ENCODE data around the gene KAT6B.
A peak's percentile ranks its signal among the peaks of the same experiment; 100 is the strongest.

Gene KAT6B

DNA sequence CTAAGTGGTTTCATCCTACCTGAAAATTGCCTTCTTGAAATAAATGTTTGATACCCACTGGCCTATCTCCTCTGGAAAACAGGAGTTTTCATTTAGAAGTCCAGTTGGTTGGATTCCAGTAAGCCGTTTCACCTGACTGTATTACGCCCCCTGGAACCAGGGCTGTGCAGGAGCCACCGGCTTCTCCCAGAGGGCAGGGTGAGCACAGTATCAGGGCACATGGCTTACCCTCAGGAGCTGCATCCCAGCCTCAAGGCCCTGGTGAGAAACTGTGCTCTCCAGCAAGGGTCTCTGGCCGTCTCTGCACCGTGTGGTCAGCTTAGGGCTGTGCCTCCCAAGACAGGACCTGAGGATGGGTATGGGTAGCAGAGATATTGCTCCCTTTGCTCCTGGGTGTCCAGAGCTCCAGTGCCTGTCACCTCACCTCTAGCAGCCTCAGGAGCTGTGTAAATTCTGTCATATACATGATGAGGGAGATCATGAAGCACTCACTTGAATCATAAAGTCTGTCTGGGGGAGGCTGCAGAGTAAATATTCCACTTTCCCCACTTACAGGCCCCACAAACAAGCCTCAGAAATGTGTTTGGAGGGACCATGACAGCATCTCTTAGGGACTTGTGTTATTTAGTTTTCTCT lies 175.4 kb downstream of the KAT6B start:
- intact Hi-C loops (cut with micrococcal nuclease): no loop called here
- H3K27ac Mint-ChIP-seq: no peak overlapping the region

DNA sequence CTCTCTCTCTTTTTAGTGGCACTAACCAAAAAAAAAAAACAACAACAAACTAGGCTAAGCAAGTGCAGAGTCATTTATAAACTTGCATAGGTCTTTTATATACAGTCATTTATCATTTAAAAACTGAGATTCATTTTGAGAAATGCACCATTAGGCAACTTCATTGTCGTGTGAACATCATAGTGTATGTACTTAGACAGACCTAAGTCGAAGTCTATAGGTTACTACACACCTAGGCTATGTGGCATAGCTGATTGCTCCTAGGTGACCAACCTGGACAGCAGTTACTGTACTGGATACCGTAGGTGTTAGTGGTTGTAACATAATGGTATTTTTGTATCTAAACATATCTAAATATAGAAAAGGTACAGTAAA lies 175.9 kb downstream of the KAT6B start:
- H3K4me3 Mint-ChIP-seq: no peak overlapping the region
- H3K36me3 Mint-ChIP-seq (ENCODE audit: low read depth): peaks cover 16% of the 10 kb centered on the region
- no peaks in the 10 kb centered on the region for H3K27me3 Mint-ChIP-seq
- no peak overlapping the region for H3K27ac Mint-ChIP-seq
- intact Hi-C loops (cut with micrococcal nuclease): no loop called here
- H3K9me3 Mint-ChIP-seq: no peaks in the 10 kb centered on the region
- peaks cover 5% of the 10 kb centered on the region for H3K4me1 Mint-ChIP-seq (ENCODE audit: low read depth)

More for the DNA sequence above, 175.4 kb downstream of the KAT6B start:
- Mint-ChIP-seq H3K27me3 (no peaks in the 10 kb centered on the region), H3K4me3 (no peak overlapping the region), H3K4me1 (ENCODE audit: low read depth) (peaks cover under 1% of the 10 kb centered on the region), H3K9me3 (no peaks in the 10 kb centered on the region), H3K36me3 (ENCODE audit: low read depth) (peaks cover 11% of the 10 kb centered on the region)

DNA sequence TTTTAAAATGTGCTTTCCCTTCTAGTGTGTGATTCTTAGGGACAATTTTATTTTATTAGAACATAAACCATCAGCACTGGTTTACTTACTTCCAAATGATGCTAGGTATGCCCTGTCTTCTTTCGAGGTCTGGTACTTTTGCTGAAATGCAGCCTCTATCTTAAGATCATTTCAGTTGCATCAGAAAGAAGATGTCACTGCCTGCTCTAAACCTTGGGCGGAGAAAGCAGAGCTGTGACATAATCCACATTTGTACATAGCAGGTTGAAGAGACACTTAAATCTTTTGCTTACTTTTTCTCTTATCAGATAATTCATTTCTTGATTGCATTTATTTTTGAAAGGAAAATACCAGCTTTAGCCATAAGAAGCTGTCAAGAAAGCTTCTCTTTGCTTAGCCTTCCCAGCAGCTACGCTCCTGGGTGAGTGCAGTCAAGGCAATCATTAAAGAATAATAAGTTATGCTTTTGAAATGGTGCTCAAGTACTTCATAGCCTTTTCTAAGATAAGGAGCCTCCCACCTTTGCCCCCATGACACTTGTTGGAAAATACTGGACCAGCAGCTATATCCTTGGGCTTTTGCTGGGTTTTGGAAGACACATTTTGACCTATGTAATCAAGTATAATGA lies 176.7 kb downstream of the KAT6B start:
- Mint-ChIP-seq H3K36me3 (ENCODE audit: low read depth) (peaks cover 16% of the 10 kb centered on the region), H3K27ac (no peak overlapping the region), H3K27me3 (no peaks in the 10 kb centered on the region), H3K4me3 (no peak overlapping the region), H3K4me1 (ENCODE audit: low read depth) (peaks cover 13% of the 10 kb centered on the region), H3K9me3 (no peaks in the 10 kb centered on the region)
- intact Hi-C loops (cut with micrococcal nuclease): no loop called here

DNA sequence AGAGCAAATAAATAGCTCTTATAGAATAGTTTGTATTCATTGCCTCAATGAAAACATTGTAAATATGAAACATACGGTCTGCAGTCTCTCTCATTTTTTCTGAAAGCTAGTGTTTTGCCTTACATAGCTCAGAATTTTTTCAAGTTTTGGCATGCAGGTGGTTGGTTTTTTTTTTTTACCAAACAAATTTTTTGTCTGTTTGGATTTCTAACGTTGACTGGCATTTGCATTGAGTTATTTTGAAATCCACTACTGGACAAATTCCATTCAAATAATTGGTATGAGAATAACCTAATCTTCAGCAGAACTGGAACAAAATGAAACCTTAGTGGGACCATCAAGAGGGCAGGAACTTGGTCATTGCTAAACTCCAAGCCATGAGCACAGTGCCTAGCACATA lies 177.5 kb downstream of the KAT6B start:
- Mint-ChIP-seq H3K4me3 (no peak overlapping the region), H3K36me3 (ENCODE audit: low read depth) (peaks cover 16% of the 10 kb centered on the region), H3K9me3 (no peaks in the 10 kb centered on the region), H3K27ac (no peak overlapping the region), H3K27me3 (no peaks in the 10 kb centered on the region), H3K4me1 (ENCODE audit: low read depth) (peaks cover 17% of the 10 kb centered on the region)
- intact Hi-C loops (cut with micrococcal nuclease): no loop called here

DNA sequence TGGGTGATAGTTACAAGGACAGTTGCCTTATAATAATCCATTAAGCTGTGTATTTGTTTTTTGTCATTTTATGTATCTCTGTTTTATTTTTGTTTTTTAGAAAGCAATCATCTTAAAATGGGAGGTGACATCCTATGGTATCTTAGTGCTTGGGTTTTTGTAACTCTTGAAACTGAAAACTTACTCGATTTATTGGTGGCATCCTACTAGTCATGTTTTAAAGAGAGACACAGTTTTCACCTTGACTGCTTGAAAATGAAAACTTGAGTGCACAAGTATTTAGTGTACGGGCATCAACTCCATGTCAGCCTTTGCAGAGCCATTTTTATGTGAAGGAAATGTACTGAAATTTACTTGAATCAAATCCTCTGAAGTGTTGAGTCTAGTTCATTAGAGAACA lies 181.2 kb downstream of the KAT6B start:
- Mint-ChIP-seq H3K27me3 (no peaks in the 10 kb centered on the region), H3K36me3 (ENCODE audit: low read depth) (peaks cover 26% of the 10 kb centered on the region), H3K27ac (peak overlapping the region; percentile 0), H3K4me3 (no peak overlapping the region), H3K4me1 (ENCODE audit: low read depth) (peaks cover 20% of the 10 kb centered on the region), H3K9me3 (no peaks in the 10 kb centered on the region)
- intact Hi-C loops (cut with micrococcal nuclease): no loop called here

DNA sequence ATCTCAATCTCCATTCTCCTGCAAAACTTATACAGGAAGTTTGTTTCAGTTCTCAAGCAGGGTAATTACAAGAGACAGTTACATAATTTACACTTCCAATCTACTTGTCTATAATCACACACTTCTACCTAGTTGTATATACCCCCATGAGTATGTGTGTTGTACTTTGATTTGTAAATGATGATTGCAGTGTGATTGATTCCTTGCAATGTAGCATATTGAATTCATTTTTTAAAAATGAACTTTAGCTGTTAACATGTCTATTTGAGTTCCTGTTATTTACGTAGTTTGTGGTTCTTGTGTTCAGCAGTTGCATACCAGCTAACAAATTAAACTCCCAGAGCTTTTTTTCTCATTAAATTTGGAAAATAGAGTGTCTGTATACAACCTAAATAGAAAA lies 182.6 kb downstream of the KAT6B start:
- no peak overlapping the region for H3K27ac Mint-ChIP-seq
- peaks cover 20% of the 10 kb centered on the region for H3K4me1 Mint-ChIP-seq (ENCODE audit: low read depth)
- intact Hi-C loops (cut with micrococcal nuclease): no loop called here
- H3K36me3 Mint-ChIP-seq (ENCODE audit: low read depth): peaks cover 29% of the 10 kb centered on the region
- no peaks in the 10 kb centered on the region for H3K27me3 Mint-ChIP-seq
- H3K9me3 Mint-ChIP-seq: no peaks in the 10 kb centered on the region
- H3K4me3 Mint-ChIP-seq: no peak overlapping the region

DNA sequence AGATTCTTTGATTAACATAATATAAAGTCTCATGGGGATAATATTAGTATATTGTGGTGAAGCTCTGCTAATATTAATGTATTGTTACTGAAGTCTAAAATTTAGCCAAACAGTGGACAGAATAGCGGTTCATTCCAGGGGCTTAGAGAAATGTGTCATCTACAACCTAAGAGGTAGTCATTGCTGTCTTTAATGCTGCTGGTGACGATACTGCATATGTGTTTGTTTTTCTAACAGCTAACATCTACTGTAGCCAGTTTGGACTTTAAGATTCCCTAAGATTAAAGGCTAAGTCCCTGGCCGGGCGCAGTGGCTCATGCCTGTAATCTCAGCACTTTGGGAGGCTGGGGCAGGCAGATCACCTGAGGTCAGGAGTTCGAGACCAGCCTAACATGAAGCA lies 183.0 kb downstream of the KAT6B start:
- Mint-ChIP-seq H3K4me1 (ENCODE audit: low read depth) (peaks cover 20% of the 10 kb centered on the region), H3K36me3 (ENCODE audit: low read depth) (peaks cover 29% of the 10 kb centered on the region), H3K4me3 (no peak overlapping the region), H3K27ac (no peak overlapping the region), H3K9me3 (no peaks in the 10 kb centered on the region), H3K27me3 (no peaks in the 10 kb centered on the region)
- intact Hi-C loops (cut with micrococcal nuclease): no loop called here

DNA sequence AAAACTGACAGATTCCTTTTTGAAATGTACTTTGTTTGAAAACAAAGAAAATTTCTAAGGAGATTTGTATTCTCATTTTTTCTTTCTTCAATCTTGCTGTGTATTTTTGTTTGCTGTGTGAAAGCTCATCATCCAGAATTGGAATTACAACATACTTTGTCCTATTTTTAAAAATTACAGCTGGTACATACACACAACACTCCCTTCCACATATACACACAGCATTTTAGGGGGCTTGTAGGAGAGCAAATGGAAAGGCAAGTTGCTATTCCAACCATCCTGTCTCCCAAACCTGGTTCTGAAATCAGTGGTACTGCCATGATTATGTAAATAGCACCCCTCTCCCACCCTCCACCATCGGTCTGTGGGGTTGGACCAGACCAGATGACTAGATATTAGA lies 184.0 kb downstream of the KAT6B start:
- H3K27me3 Mint-ChIP-seq: no peaks in the 10 kb centered on the region
- intact Hi-C loops (cut with micrococcal nuclease): no loop called here
- no peak overlapping the region for H3K27ac Mint-ChIP-seq
- H3K4me1 Mint-ChIP-seq (ENCODE audit: low read depth): peaks cover 20% of the 10 kb centered on the region
- no peak overlapping the region for H3K4me3 Mint-ChIP-seq
- peaks cover 23% of the 10 kb centered on the region for H3K36me3 Mint-ChIP-seq (ENCODE audit: low read depth)
- H3K9me3 Mint-ChIP-seq: no peaks in the 10 kb centered on the region

DNA sequence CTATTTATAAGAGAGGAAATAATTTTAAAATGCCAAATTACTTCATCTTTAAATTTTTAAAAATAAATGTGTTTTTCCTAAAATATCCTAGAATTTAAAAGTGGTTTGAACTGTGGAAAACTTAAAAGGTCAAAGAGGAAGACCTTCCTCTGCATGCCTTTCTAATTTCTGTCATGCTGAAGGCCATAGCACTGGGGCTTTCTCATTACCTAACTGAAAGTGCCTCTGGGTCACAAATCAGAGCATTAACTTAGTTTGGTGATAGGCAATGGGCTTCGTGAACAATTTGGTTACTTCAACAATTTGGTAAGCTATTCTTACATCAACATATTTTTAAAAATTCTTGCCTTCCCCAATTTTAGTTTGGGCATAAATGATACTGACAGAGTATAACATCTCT lies 184.8 kb downstream of the KAT6B start:
- H3K27ac Mint-ChIP-seq: no peak overlapping the region

DNA sequence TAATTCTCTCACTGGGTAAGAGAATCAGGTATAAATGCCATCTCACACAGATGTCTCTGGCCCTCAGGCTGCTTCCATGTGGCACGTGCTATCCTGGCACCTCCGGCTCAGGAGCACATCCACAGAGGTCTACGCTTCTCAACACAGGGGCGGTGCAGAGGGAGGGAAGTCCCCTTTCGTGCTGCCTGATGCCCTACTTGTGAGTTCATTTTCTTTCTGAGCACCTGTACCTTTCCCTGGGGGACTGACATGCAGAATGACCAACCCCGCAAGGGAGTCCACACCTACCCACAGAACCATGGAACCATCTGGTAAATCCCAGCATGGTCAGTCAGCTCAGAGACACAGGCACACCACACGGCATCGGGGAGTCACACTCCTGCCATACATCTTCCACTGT lies 186.1 kb downstream of the KAT6B start:
- Mint-ChIP-seq H3K4me1 (ENCODE audit: low read depth) (peaks cover 14% of the 10 kb centered on the region), H3K4me3 (no peak overlapping the region), H3K27me3 (no peaks in the 10 kb centered on the region), H3K27ac (no peak overlapping the region), H3K36me3 (ENCODE audit: low read depth) (peaks cover 13% of the 10 kb centered on the region), H3K9me3 (no peaks in the 10 kb centered on the region)
- intact Hi-C loops (cut with micrococcal nuclease): no loop called here

More for the DNA sequence above, 184.8 kb downstream of the KAT6B start:
- no peaks in the 10 kb centered on the region for H3K27me3 Mint-ChIP-seq
- peaks cover 23% of the 10 kb centered on the region for H3K36me3 Mint-ChIP-seq (ENCODE audit: low read depth)
- no peak overlapping the region for H3K4me3 Mint-ChIP-seq
- intact Hi-C loops (cut with micrococcal nuclease): no loop called here
- peaks cover 20% of the 10 kb centered on the region for H3K4me1 Mint-ChIP-seq (ENCODE audit: low read depth)
- H3K9me3 Mint-ChIP-seq: no peaks in the 10 kb centered on the region

DNA sequence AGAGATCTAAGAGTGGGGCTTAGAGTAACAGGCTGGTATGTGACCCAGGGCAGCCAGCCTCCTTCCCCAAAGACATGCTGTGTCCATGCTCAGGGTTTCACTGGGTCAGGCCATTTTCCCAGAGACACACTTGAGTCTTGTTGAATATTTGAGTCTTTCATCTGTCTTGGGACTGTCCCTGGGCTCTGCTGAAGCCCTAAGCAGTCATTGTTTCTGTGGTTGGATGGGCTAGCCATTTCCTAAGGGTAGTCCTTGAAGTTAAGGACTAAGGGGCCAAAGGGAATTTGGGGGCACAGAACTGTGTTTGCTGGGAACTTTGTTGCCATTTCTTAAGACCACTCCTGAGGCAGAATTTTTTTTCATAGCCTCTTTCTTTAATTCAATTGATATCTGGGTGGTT lies 186.6 kb downstream of the KAT6B start:
- intact Hi-C loops (cut with micrococcal nuclease): no loop called here
- peaks cover 8% of the 10 kb centered on the region for H3K4me1 Mint-ChIP-seq (ENCODE audit: low read depth)
- H3K4me3 Mint-ChIP-seq: no peak overlapping the region
- peaks cover 13% of the 10 kb centered on the region for H3K36me3 Mint-ChIP-seq (ENCODE audit: low read depth)
- H3K27me3 Mint-ChIP-seq: no peaks in the 10 kb centered on the region
- no peaks in the 10 kb centered on the region for H3K9me3 Mint-ChIP-seq
- no peak overlapping the region for H3K27ac Mint-ChIP-seq

DNA sequence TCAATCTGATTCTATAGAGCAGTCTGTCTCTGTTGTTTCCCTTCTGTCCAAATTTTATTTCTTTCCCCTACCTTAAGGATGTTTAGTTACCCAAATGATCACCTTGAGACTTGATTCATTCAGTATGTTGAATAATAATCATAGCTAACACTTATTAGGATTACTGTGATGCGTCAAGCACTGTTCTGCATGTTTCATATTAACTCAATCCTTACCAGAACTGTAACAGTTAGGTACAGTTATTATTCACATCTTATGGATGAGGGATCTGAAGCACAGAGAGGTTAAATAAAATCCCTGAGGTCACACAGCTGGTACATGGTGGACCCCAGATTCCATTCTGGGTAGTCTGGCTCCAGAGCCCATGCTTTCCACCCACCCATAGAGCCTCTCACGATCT lies 187.1 kb downstream of the KAT6B start:
- H3K4me1 Mint-ChIP-seq (ENCODE audit: low read depth): peaks cover 5% of the 10 kb centered on the region
- H3K9me3 Mint-ChIP-seq: no peaks in the 10 kb centered on the region
- H3K27me3 Mint-ChIP-seq: no peaks in the 10 kb centered on the region
- H3K27ac Mint-ChIP-seq: no peak overlapping the region
- intact Hi-C loops (cut with micrococcal nuclease): no loop called here
- peaks cover 13% of the 10 kb centered on the region for H3K36me3 Mint-ChIP-seq (ENCODE audit: low read depth)
- H3K4me3 Mint-ChIP-seq: no peak overlapping the region

DNA sequence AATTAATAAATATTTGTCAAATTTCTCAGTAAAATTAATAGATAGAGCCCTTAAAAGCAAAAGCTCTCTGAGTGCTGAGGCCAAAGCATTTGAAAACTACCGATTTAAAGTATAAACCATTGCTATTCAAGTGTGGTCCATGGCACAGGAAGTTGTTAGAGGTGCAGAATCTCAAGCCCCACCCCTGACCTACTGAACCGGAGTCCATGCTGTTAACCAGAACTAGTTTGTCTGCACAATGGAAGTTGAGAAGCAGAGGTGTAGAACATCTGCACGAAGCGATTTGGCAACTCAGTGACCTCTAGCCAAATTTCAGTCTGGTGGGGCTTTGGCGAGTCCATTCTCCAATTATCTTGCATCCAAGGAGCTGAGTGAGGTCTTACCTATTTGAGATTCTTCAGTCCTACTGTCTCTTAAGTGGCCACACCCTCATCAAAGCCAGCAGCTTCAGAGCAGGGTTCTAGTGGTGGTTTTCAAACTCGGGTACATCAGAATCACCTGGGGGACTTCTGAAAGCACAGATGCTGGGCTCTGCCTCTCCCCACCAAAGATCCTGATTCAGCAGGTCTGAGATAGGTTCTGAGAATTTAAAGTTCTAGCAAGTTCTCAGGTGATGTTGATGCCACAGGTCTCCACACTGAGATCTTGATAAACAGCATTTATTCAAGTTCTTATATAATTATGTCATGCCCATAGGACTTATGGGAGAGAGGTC lies 188.3 kb downstream of the KAT6B start:
- Mint-ChIP-seq H3K9me3 (no peaks in the 10 kb centered on the region), H3K4me3 (no peak overlapping the region), H3K27me3 (no peaks in the 10 kb centered on the region), H3K4me1 (ENCODE audit: low read depth) (no peaks in the 10 kb centered on the region), H3K27ac (no peak overlapping the region), H3K36me3 (ENCODE audit: low read depth) (peaks cover 13% of the 10 kb centered on the region)
- intact Hi-C loops (cut with micrococcal nuclease): no loop called here

DNA sequence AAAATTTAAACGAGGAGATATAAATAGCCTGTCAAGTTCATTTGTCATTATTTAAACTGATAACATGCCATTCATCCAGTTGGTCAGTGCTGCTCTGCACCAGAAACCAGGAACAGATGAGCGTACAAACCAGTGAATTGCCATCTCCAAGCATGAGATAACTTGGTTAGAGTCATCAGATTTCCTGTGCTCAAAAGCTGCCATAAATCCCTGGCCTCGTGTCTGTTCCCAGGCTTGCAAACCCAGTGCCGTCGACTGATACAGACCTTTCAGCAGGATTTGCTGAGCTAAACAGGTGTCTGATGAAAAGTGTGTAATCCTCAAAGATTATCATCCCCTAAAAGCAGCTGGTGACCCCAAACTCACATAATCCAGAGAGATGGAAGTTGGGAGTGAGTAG lies 189.0 kb downstream of the KAT6B start:
- Mint-ChIP-seq H3K4me3 (no peak overlapping the region), H3K4me1 (ENCODE audit: low read depth) (no peaks in the 10 kb centered on the region), H3K27me3 (no peaks in the 10 kb centered on the region), H3K9me3 (no peaks in the 10 kb centered on the region), H3K27ac (no peak overlapping the region), H3K36me3 (ENCODE audit: low read depth) (peaks cover 17% of the 10 kb centered on the region)
- intact Hi-C loops (cut with micrococcal nuclease): no loop called here
